A673 (cell line): ENCODE measurements around the gene ZNF516. TPM values are rescaled to one million over a fixed set of nuclear protein-coding genes. Genes with fewer than 3 reads are reported as not detected.

Experiments used
- BruUV-seq: library from RNA; stranded (reverse); fragments of 400-500 nt; replicated peaks from 2 replicates; lab custom pipeline; 2021; lab: Mats Ljungman, UMichigan
- CTCF ChIA-PET: fragments of 300-600 bp; sonication (Branson Sonifier 250); formaldehyde crosslinking; loops from one replicate; lab custom pipeline; 2022; ENCODE audit warnings: antibody characterized with exemption; lab: Charles Lee
- POLR2A ChIA-PET: fragments of 300-600 bp; sonication (Branson Sonifier 250); formaldehyde crosslinking; loops from one replicate; lab custom pipeline; 2022; ENCODE audit warnings: antibody characterized with exemption; ENCODE audit not compliant: low non-redundant PET; lab: Charles Lee
- DNase-seq: peaks from one replicate; pipeline ENCODE4 v3.0.0-alpha.2; 2015; ENCODE audit warnings: low spot score
- H3K27ac ChIP-seq: fragments of 200-600 bp; sonication (generic); 2 replicates; pipeline ENCODE4 v1.5.1; 2016; ENCODE audit warnings: mixed run types, low read depth, mild to moderate bottlenecking, mixed read lengths, antibody characterized with exemption, low read length; ENCODE audit not compliant: poor library complexity, severe bottlenecking
- H3K27me3 ChIP-seq: fragments of 200-600 bp; sonication (generic); replicated peaks from 2 replicates; pipeline ENCODE4 v1.6.1; 2017; ENCODE audit warnings: mixed run types, low read depth, mild to moderate bottlenecking, mixed read lengths, antibody characterized with exemption, low read length; ENCODE audit not compliant: insufficient read depth, poor library complexity
- H3K36me3 ChIP-seq: fragments of 200-600 bp; sonication (generic); 2 replicates; pipeline ENCODE4 v1.6.1; 2016; ENCODE audit warnings: mixed run types, mild to moderate bottlenecking, mixed read lengths, antibody characterized with exemption, low read length; ENCODE audit not compliant: insufficient read depth, poor library complexity, severe bottlenecking
- H3K4me1 ChIP-seq: fragments of 200-600 bp; sonication (generic); 2 replicates; pipeline ENCODE4 v1.6.1; 2017; ENCODE audit warnings: mixed run types, mild to moderate bottlenecking, mixed read lengths, antibody characterized with exemption, low read length; ENCODE audit not compliant: insufficient read depth, poor library complexity, severe bottlenecking
- H3K4me3 ChIP-seq: fragments of 200-600 bp; sonication (generic); 2 replicates; pipeline ENCODE4 v1.5.1; 2016; ENCODE audit warnings: low read depth, mixed run types, mild to moderate bottlenecking, mixed read lengths, low read length; ENCODE audit not compliant: poor library complexity, severe bottlenecking
- H3K9me3 ChIP-seq: fragments of 200-600 bp; sonication (generic); 2 replicates; pipeline ENCODE4 v1.6.1; 2016; ENCODE audit warnings: mixed run types, low read depth, mild to moderate bottlenecking, mixed read lengths, antibody characterized with exemption, low read length; ENCODE audit not compliant: poor library complexity, severe bottlenecking
- CTCF ChIP-seq: fragments of 300-800, 200-600 bp; sonication (generic); conservative IDR thresholded peaks from 2 replicates; pipeline ENCODE4 v1.5.1; 2017; ENCODE audit warnings: low read depth, mild to moderate bottlenecking, antibody characterized with exemption, low read length, moderate library complexity, mixed read lengths
- EZH2 ChIP-seq: fragments of 200-600 bp; sonication (generic); IDR thresholded peaks from 2 replicates; pipeline ENCODE4 v1.6.1; 2017; ENCODE audit warnings: borderline replicate concordance, low read depth, mild to moderate bottlenecking, mixed read lengths, antibody characterized with exemption, low read length; ENCODE audit not compliant: poor library complexity, severe bottlenecking
- intact Hi-C: fragments of 100-400 bp; cut with micrococcal nuclease; formaldehyde crosslinking; loops from one replicate; pipeline ENCODE4 v1.10.0; 2022; ENCODE audit not compliant: unreplicated experiment
- total RNA-seq: library from RNA; stranded (reverse); gene quantifications from 2 replicates; pipeline ENCODE4 v1.2.3, GENCODE V29; 2021

ZNF516 gene
- total RNA-seq, 1 experiment from 2014 or later: 32.3 TPM

GRCh38 chr18:76507830-76508385, 12.9 kb upstream of the ZNF516 start:
- TF ChIP-seq EZH2: no peak
- TF ChIP-seq CTCF: no peak
- no peaks in the 10 kb centered on the region for H3K36me3 ChIP-seq
- BruUV-seq: no TSS peak
- no peak overlapping the region for H3K4me3 ChIP-seq
- no peaks in the 10 kb centered on the region for H3K4me1 ChIP-seq
- no peaks in the 10 kb centered on the region for H3K27me3 ChIP-seq
- ChIA-PET POLR2A (no interaction called here), CTCF (no interaction called here)
- intact Hi-C loops: no loop called here
- H3K27ac ChIP-seq: no peak overlapping the region
- no peaks in the 10 kb centered on the region for H3K9me3 ChIP-seq
- DNase-seq: no peak

GRCh38 chr18:76506974-76507764, 12.1 kb upstream of the ZNF516 start:
- no peak overlapping the region for H3K27ac ChIP-seq
- POLR2A ChIA-PET: no interaction called here
- intact Hi-C loops: no loop called here
- CTCF ChIA-PET: no interaction called here
- H3K4me1 ChIP-seq: no peaks in the 10 kb centered on the region
- H3K4me3 ChIP-seq: no peak overlapping the region
- no TSS peak for BruUV-seq
- H3K27me3 ChIP-seq: no peaks in the 10 kb centered on the region
- no peak for DNase-seq
- H3K9me3 ChIP-seq: no peaks in the 10 kb centered on the region
- no peaks in the 10 kb centered on the region for H3K36me3 ChIP-seq
- TF ChIP-seq CTCF (no peak), EZH2 (no peak)

- CTCF ChIA-PET: no interaction called here
- no TSS peak for BruUV-seq
- intact Hi-C loops: no loop called here
- Histone ChIP-seq H3K27ac (no peak overlapping the region), H3K4me1 (no peaks in the 10 kb centered on the region), H3K4me3 (no peak overlapping the region), H3K9me3 (no peaks in the 10 kb centered on the region), H3K36me3 (no peaks in the 10 kb centered on the region), H3K27me3 (no peaks in the 10 kb centered on the region)
- no peak for DNase-seq
- POLR2A ChIA-PET: no interaction called here
- no peak for TF ChIP-seq CTCF
- no peak for TF ChIP-seq EZH2
These were observed 11.4 kb upstream of the ZNF516 start for GRCh38 chr18:76506395-76506794.
